Left cardiac atrium (tissue), 4 donors: ENCODE measurements around the gene RBM41. TPM values are rescaled to one million over a fixed set of nuclear protein-coding genes. Genes with fewer than 3 reads are reported as not detected.
A peak's percentile ranks its signal among the peaks of the same experiment; 100 is the strongest.

Experiments used
- ATAC-seq, 2 donors: fragments of 200-7000 bp; cut with Tn5 transposase; one replicate each; pipeline ENCODE4 v1.9.1; 2020; ENCODE audit warnings: mild to moderate bottlenecking in 2 of 2, moderate library complexity in 2 of 2
- DNase-seq: peaks from one replicate; pipeline ENCODE4 v3.0.0-alpha.2; 2020
- intact Hi-C, 2 donors: fragments of 100-400 bp; cut with DNase I; formaldehyde crosslinking; loops; one replicate each; pipeline versions ENCODE4 v1.14.1 to v1.15.1; 2022 to 2023
- total RNA-seq, 2 donors: library from RNA; stranded (reverse); fragmentation: NEBNext Ultra II Directional; extraction: Animal tissue kit (Norgen Biotek cat#: 25700); gene quantifications; one replicate each; pipeline ENCODE4 v1.2.1, GENCODE V29; 2021
- donor health status: DM: no; HTN: yes; CAD: no.
- donor health status: DM: no; HTN: yes; CAD: no; lungs with severe emphysema.
- donor health status: DM: yes; HTN: yes; CAD: no.
- donor health status: Dilated cardiomyopathy.

The RBM41 gene
- total RNA-seq, 2 donors from 2014 or later, result 9.2 to 11.0 TPM

GRCh38 chrX:107050195-107050709 lies 68.4 kb downstream of the RBM41 start:
- no peak for DNase-seq

GRCh38 chrX:107047622-107048021 lies 71.0 kb downstream of the RBM41 start:
- DNase-seq (no peak), ATAC-seq (no peak)
- intact Hi-C loops, result no loop called here

More at GRCh38 chrX:107050195-107050709, 68.4 kb downstream of the RBM41 start:
- intact Hi-C loops, result no loop called here
- no peak for ATAC-seq

- DNase-seq (no peak), ATAC-seq (no peak)
- intact Hi-C loops, result loop anchor here in 1 of 2 donors (10.0 kb wide), 1 partner anchor 865 kb away; no protein-coding TSS in a partner anchor
Observed at GRCh38 chrX:107029752-107030151, 88.9 kb downstream of the RBM41 start.

- DNase-seq (no peak), ATAC-seq (no peak)
- intact Hi-C loops, result loop anchor here in 1 of 2 donors (10.0 kb wide), 1 partner anchor 869 kb away; no protein-coding TSS in a partner anchor
Observed at GRCh38 chrX:107025545-107025944, 93.1 kb downstream of the RBM41 start.

GRCh38 chrX:107014936-107015335 lies 103.7 kb downstream of the RBM41 start:
- ATAC-seq, result peak in 1 of 2 donors; percentile 29
- intact Hi-C loops, result no loop called here

More at GRCh38 chrX:107014936-107015335, 103.7 kb downstream of the RBM41 start:
- no peak for DNase-seq

Other genes starting within 250 kb of the RBM41 start
- not detected for gene RIPPLY1, start 215.5 kb downstream of the RBM41 start, total RNA-seq
- gene CLDN2, start 198.4 kb downstream of the RBM41 start, total RNA-seq, result under 1 TPM; 0.10 to 0.18 TPM
- 1 to 10 TPM; 5.3 to 6.6 TPM for gene MORC4, start 118.6 kb downstream of the RBM41 start, total RNA-seq
- gene NUP62CL, start 87.6 kb upstream of the RBM41 start, total RNA-seq, result 1 to 10 TPM in 1 of 2 donors, under 1 TPM in 1; 0.29 to 1.3 TPM
- gene DNAAF6, start 87.8 kb upstream of the RBM41 start, total RNA-seq, result not detected